Tibial nerve (tissue), 4 donors: ENCODE measurements around the gene EEF1AKMT3.

Source experiments
- CTCF ChIP-seq, 5 experiments: fragments of 200-600 bp in 3 of 5; fragments of 450-650 bp in 2 of 5; sonication (generic) in 3 of 5; IDR thresholded peaks; one replicate each; pipeline ENCODE4 v1.5.1; 2016 to 2019; ENCODE audit warnings: antibody characterized with exemption in 5 of 5, mild to moderate bottlenecking in 3 of 5, moderate library complexity in 2 of 5
- EP300 ChIP-seq, 2 donors: sonication (generic); formaldehyde crosslinking; IDR thresholded peaks; one replicate each; pipeline ENCODE4 v1.6.1; 2017; ENCODE audit warnings: antibody characterized with exemption in 2 of 2, mild to moderate bottlenecking in 1 of 2
- POLR2A ChIP-seq, 2 donors: fragments of 450-650 bp; IDR thresholded peaks; one replicate each; pipeline ENCODE4 v1.6.1; 2017; ENCODE audit warnings: antibody characterized with exemption in 2 of 2, mild to moderate bottlenecking in 2 of 2, moderate library complexity in 2 of 2

- no peak for TF ChIP-seq POLR2A (IDR thresholded peaks at IDR 0.05)
- TF ChIP-seq CTCF (IDR thresholded peaks at IDR 0.05): no peak
- no peak for TF ChIP-seq EP300 (IDR thresholded peaks at IDR 0.05)
Observed at GRCh38 chr12:57815177-57816000, 43.0 kb downstream of the EEF1AKMT3 start.
